GM23248 (cell line): Measurements from ENCODE around the gene CHST1.

ENCODE experiments used
- EZH2 ChIP-seq: fragments of 200-600 bp; sonication (generic); IDR thresholded peaks from 2 replicates; pipeline ENCODE4 v1.6.1; 2018; ENCODE audit warnings: antibody characterized with exemption, mild to moderate bottlenecking; ENCODE audit not compliant: insufficient read depth, poor library complexity, severe bottlenecking
- EZH2phosphoT487 ChIP-seq: fragments of 200-600 bp; sonication (generic); IDR thresholded peaks from 2 replicates; pipeline ENCODE4 v1.6.1; 2018; ENCODE audit warnings: antibody characterized with exemption, moderate library complexity, mild to moderate bottlenecking, low read depth; ENCODE audit not compliant: insufficient read depth

GRCh38 chr11:45648931-45649330 is 16.5 kb downstream of the CHST1 start:
- TF ChIP-seq EZH2 (no peak), EZH2phosphoT487 (no peak)
